Astrocyte of the spinal cord (primary cell): ENCODE measurements around the gene DMAC1.

Experiments
- DNase-seq: peaks from one replicate; pipeline ENCODE4 v3.0.0; 2011; ENCODE audit warnings: low read depth, low spot score
- H3K4me3 ChIP-seq: 2 replicates; pipeline ENCODE4 v1.5.1; 2011; ENCODE audit warnings: low read depth, mild to moderate bottlenecking, low read length, moderate library complexity
- CTCF ChIP-seq: IDR thresholded peaks from 2 replicates; pipeline ENCODE4 v1.5.1; 2012; ENCODE audit warnings: low read depth, mild to moderate bottlenecking, low read length, inconsistent platforms
- in situ Hi-C: cut with HindIII; loops from 2 replicates; pipeline ENCODE4 v1.10.0; 2017; ENCODE audit warnings: low sequenced_read_pairs

DMAC1 gene

GRCh38 chr9:7790022-7790818 is 9.4 kb downstream of the DMAC1 start:
- no peak for DNase-seq
- in situ Hi-C loops, result no loop called here
- no peak for TF ChIP-seq CTCF
- H3K4me3 ChIP-seq, result no peak overlapping the region

GRCh38 chr9:7788772-7789171 is 10.8 kb downstream of the DMAC1 start:
- in situ Hi-C loops, result no loop called here
- TF ChIP-seq CTCF, result no peak
- no peak for DNase-seq
- H3K4me3 ChIP-seq, result no peak overlapping the region

GRCh38 chr9:7785813-7786212 is 13.8 kb downstream of the DMAC1 start:
- TF ChIP-seq CTCF, result no peak
- in situ Hi-C loops, result no loop called here
- H3K4me3 ChIP-seq, result no peak overlapping the region
- no peak for DNase-seq

GRCh38 chr9:7784472-7784871 is 15.1 kb downstream of the DMAC1 start:
- in situ Hi-C loops, result no loop called here
- H3K4me3 ChIP-seq, result no peak overlapping the region
- DNase-seq, result no peak
- no peak for TF ChIP-seq CTCF

- in situ Hi-C loops, result no loop called here
- no peak for TF ChIP-seq CTCF
- H3K4me3 ChIP-seq, result no peak overlapping the region
- DNase-seq, result no peak
Observed at GRCh38 chr9:7783635-7784063, 15.9 kb downstream of the DMAC1 start.

GRCh38 chr9:7782400-7783120 is 17.0 kb downstream of the DMAC1 start:
- no peak for DNase-seq
- TF ChIP-seq CTCF, result no peak
- H3K4me3 ChIP-seq, result no peak overlapping the region
- in situ Hi-C loops, result no loop called here
